ENCODE results near the gene CDON.

The CDON gene

GRCh38 chr11:126062679-126063506, at the start of gene CDON:
Gene CDON (minus strand): TSS chr11:126062866. CDS start chr11:126023476, 39,390 bp downstream.
- peak within 1 kb of the TSS; percentile 89 for H3K27ac ChIP-seq
- TF ChIP-seq, protein P1, sequence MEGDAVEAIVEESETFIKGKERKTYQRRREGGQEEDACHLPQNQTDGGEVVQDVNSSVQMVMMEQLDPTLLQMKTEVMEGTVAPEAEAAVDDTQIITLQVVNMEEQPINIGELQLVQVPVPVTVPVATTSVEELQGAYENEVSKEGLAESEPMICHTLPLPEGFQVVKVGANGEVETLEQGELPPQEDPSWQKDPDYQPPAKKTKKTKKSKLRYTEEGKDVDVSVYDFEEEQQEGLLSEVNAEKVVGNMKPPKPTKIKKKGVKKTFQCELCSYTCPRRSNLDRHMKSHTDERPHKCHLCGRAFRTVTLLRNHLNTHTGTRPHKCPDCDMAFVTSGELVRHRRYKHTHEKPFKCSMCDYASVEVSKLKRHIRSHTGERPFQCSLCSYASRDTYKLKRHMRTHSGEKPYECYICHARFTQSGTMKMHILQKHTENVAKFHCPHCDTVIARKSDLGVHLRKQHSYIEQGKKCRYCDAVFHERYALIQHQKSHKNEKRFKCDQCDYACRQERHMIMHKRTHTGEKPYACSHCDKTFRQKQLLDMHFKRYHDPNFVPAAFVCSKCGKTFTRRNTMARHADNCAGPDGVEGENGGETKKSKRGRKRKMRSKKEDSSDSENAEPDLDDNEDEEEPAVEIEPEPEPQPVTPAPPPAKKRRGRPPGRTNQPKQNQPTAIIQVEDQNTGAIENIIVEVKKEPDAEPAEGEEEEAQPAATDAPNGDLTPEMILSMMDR (conservative IDR thresholded peaks at IDR 0.05), result no peak
- no peak for TF ChIP-seq ZFX (IDR thresholded peaks at IDR 0.05)

DNA sequence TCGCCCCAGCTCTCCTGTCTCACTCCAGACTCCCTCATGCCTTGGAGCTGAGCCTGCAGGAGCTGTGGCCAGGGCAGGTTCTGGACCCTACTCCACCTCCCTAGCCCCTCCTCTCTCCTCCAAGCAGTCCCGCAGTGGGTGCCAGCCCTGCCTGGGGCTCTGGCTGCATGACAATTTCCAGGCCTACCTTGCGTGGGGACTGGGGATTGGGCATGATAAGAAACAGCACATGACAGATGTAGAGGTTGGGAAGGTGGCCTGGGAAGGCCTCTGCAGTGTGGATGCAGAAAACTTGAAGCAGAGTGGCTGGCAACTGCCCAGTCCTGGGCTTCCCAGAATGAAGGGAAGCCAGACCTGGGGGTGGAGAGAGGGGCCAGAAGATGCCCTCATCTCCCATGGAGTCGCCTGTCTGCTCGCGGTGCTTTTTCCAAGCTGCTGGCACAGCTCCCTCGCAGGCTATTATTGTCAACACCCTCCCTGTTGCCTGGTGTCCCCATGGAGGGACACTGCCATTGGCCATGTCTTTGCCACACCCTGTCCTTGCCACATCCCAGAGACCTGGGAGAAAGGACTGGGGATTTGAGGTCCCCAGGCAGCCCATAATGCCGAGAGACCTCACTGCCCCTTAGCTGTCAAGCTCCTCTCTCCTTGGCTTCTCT, 48.9 kb upstream of the CDON start:
- TF ChIP-seq, protein P1 (conservative IDR thresholded peaks at IDR 0.05), result no peak
- TF ChIP-seq ZFX (IDR thresholded peaks at IDR 0.05), result no peak
- no peak overlapping the region for H3K27ac ChIP-seq

DNA sequence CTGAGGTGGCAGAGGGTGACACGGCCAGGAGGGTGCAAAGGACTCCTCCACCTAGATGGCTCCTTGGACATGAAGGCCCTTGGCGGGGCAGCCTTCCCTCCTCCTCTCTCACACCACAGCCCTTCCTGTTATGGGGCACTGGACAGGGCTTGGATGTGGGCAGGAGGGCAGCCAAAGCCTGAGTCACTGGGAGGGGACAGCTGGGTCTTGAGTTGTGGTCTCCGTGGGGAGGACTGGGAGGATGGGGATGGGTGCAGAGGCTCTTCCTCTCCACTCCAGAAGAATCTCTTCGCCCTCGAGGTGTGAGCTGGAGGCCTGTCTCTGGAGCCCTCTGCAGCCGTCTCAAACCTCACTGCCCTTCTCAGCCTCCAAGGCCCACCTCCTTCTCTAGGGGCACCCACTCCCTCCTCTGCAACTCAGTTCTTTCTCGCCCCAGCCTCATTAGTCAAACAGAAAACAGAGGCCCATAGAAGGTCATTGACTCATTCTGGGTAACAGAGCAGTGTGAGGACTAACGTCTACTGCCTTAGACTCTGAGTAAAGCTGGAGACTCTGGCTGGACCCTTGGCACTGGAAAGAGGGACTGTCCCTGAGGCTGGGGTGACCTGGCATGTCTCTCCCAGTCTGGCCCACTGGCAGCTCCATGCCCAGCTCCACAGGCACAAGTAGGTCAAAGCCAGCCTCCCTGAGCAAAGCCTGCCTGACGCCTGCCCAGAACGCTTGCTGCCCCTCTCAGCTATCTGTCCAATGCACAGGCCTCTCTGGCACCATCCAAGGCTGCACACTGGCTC, 47.5 kb upstream of the CDON start:
- TF ChIP-seq ZFX (IDR thresholded peaks at IDR 0.05), result no peak
- TF ChIP-seq, protein P1 (conservative IDR thresholded peaks at IDR 0.05), result no peak
- no peak overlapping the region for H3K27ac ChIP-seq

GRCh38 chr11:126106594-126107328, 44.1 kb upstream of the CDON start:
- no peak overlapping the region for H3K27ac ChIP-seq
- TF ChIP-seq, protein P1 (conservative IDR thresholded peaks at IDR 0.05), result no peak
- TF ChIP-seq ZFX (IDR thresholded peaks at IDR 0.05), result no peak

DNA sequence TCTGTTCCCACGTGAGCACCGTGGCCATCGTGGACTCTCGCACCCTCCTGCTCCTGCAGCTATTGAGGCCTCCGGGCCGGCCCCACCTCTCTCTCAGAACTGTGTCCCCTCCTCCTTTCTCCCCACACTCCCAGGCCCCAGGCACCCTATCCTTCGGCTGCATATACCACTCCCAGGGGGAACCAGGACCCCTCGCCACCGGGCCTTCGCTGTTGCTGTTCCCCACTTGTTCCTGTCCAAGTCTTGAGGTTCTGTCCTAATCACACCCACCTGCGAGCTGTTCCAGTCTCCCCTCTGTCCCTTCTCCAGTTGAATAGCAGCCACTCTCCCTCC, 43.0 kb upstream of the CDON start:
- TF ChIP-seq ZFX (IDR thresholded peaks at IDR 0.05), result no peak
- TF ChIP-seq, protein P1 (conservative IDR thresholded peaks at IDR 0.05), result no peak
- H3K27ac ChIP-seq, result no peak overlapping the region

GRCh38 chr11:126105022-126105747, 42.5 kb upstream of the CDON start:
- TF ChIP-seq ZFX (IDR thresholded peaks at IDR 0.05), result no peak
- H3K27ac ChIP-seq, result no peak overlapping the region

DNA sequence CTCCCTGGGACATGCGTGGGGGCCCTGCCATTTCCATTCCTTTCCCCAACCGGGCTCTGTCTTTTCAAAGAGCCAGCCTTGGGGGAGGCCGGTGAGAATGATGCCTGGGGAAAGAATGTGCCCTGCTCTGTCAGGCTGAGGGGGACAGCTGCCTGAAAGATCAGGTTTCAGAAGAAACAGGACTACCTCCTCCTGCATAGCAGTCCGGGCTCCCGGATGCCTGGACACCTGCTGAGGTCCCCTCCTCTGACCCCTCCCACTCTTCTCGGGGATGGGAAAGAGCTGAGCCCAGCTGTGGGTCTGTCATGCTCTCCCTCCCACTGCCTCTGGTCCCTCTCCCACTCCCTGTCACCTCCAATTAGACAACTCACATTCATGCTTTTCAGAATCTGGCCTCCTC, 41.8 kb upstream of the CDON start:
- no peak overlapping the region for H3K27ac ChIP-seq
- no peak for TF ChIP-seq ZFX (IDR thresholded peaks at IDR 0.05)
